H1 (cell line): ENCODE results near the gene GGT6. TPM values are rescaled to one million over a fixed set of nuclear protein-coding genes. Genes with fewer than 3 reads are reported as not detected.

Experiments
- CTCF ChIA-PET: fragments of 300-600 bp; sonication (Branson Sonifier 250); formaldehyde crosslinking; loops from one replicate; lab custom pipeline; 2021; ENCODE audit not compliant: partially characterized antibody; lab: Charles Lee
- POLR2A ChIA-PET: fragments of 300-600 bp; sonication (Branson Sonifier 250); formaldehyde crosslinking; loops from one replicate; lab custom pipeline; 2021; ENCODE audit warnings: inconsistent platforms; ENCODE audit not compliant: partially characterized antibody; lab: Charles Lee
- DNase-seq, 2 experiments: peaks; one replicate each; pipeline versions ENCODE4 v3.0.0 to v3.0.0-alpha.2; 2010 to 2022; ENCODE audit warnings: low spot score in 2 of 2, low read depth in 1 of 2, mixed read lengths in 1 of 2
- FAIRE-seq: peaks from 2 replicates; lab custom pipeline; 2011; peaks lifted over from hg19 to GRCh38; lab: Jason Lieb, UNC
- H2AFZ ChIP-seq: 2 replicates; pipeline ENCODE4 v1.8.1; 2012; ENCODE audit warnings: low read length, inconsistent platforms
- H2AK5ac ChIP-seq: 2 replicates; pipeline ENCODE4 v1.6.1; 2013; ENCODE audit warnings: low read depth, low read length
- H2BK120ac ChIP-seq: replicated peaks from 2 replicates; pipeline ENCODE3; 2013; ENCODE audit warnings: low read depth, low read length, inconsistent platforms
- H2BK12ac ChIP-seq: 2 replicates; pipeline ENCODE4 v1.6.1; 2013; ENCODE audit warnings: low read depth, low read length
- H2BK15ac ChIP-seq: 2 replicates; pipeline ENCODE4 v1.6.1; 2013; ENCODE audit warnings: low read length
- H2BK20ac ChIP-seq: 2 replicates; pipeline ENCODE4 v1.6.1; 2013; ENCODE audit warnings: low read length
- H2BK5ac ChIP-seq: 2 replicates; pipeline ENCODE4 v1.6.1; 2013; ENCODE audit warnings: low read depth, low read length
- H3K14ac ChIP-seq: 2 replicates; pipeline ENCODE4 v1.6.1; 2013; ENCODE audit warnings: inconsistent platforms; ENCODE audit not compliant: insufficient read length
- H3K18ac ChIP-seq: 2 replicates; pipeline ENCODE4 v1.6.1; 2013; ENCODE audit warnings: low read length; ENCODE audit errors: extremely low read depth
- H3K23ac ChIP-seq: 2 replicates; pipeline ENCODE4 v1.6.1; 2013; ENCODE audit warnings: inconsistent platforms; ENCODE audit not compliant: insufficient read length
- H3K23me2 ChIP-seq: 2 replicates; pipeline ENCODE4 v1.6.1; 2013; ENCODE audit warnings: low read depth, low read length
- H3K27ac ChIP-seq: 2 replicates; pipeline ENCODE4 v1.6.1; 2011; ENCODE audit warnings: low read depth, low read length, inconsistent platforms
- H3K27me3 ChIP-seq, 4 experiments: replicated peaks in 1 of 4; 1 replicate in 1 of 4; 2 replicates in 3 of 4; pipeline versions ENCODE4 v1.6.1 to v1.8.1; 2011 to 2013; ENCODE audit warnings: low read length in 3 of 4, mild to moderate bottlenecking in 3 of 4, inconsistent platforms in 2 of 4, mixed read lengths in 2 of 4, moderate library complexity in 1 of 4; ENCODE audit not compliant: control insufficient read depth in 3 of 4, insufficient read depth in 3 of 4; ENCODE audit errors: extremely low read depth in 1 of 4
- H3K36me3 ChIP-seq, 4 experiments: 2 replicates each; pipeline versions ENCODE4 v1.6.1 to v1.8.1; 2011 to 2013; ENCODE audit warnings: mild to moderate bottlenecking in 4 of 4, low read length in 3 of 4, moderate library complexity in 2 of 4, control low read depth in 1 of 4, inconsistent platforms in 1 of 4; ENCODE audit not compliant: insufficient read depth in 4 of 4, control insufficient read depth in 2 of 4
- H3K4ac ChIP-seq: replicated peaks from 2 replicates; pipeline ENCODE3; 2013; ENCODE audit warnings: low read length, low read depth, mixed read lengths, inconsistent platforms; ENCODE audit not compliant: insufficient read length
- H3K4me1 ChIP-seq, 4 experiments: replicated peaks in 1 of 4; 1 replicate in 1 of 4; 2 replicates in 3 of 4; pipeline versions ENCODE4 v1.6.1 to v1.8.1; 2011 to 2013; ENCODE audit warnings: low read length in 3 of 4, inconsistent platforms in 2 of 4, mixed read lengths in 1 of 4; ENCODE audit not compliant: insufficient read depth in 4 of 4, control insufficient read depth in 3 of 4
- H3K4me2 ChIP-seq, 2 experiments: 2 replicates each; pipeline versions ENCODE4 v1.6.1 to v1.8.1; 2011 to 2013; ENCODE audit warnings: low read depth in 2 of 2, low read length in 2 of 2, control low read depth in 1 of 2, inconsistent platforms in 1 of 2, mild to moderate bottlenecking in 1 of 2; ENCODE audit not compliant: insufficient read depth in 1 of 2
- H3K4me3 ChIP-seq, 4 experiments: fragments of 200-600, 300-600 bp in 1 of 4; sonication (generic), shearing (Covaris generic), sonication (Bioruptor Twin) in 1 of 4; 2 replicates each; pipeline versions ENCODE4 v1.5.1 to v1.8.1; 2011 to 2016; ENCODE audit warnings: low read length in 4 of 4, low read depth in 3 of 4, control low read depth in 2 of 4, inconsistent platforms in 2 of 4, mild to moderate bottlenecking in 2 of 4, mixed read lengths in 1 of 4, moderate library complexity in 1 of 4; ENCODE audit not compliant: insufficient read depth in 2 of 4; ENCODE audit errors: extremely low read depth in 1 of 4
- H3K56ac ChIP-seq: replicated peaks from 2 replicates; pipeline ENCODE3; 2013; ENCODE audit warnings: low read depth, mild to moderate bottlenecking, mixed read lengths, low read length, inconsistent platforms; ENCODE audit not compliant: insufficient read length
- H3K79me1 ChIP-seq: 2 replicates; pipeline ENCODE4 v1.6.1; 2013; ENCODE audit warnings: low read depth, low read length, control low read depth
- H3K79me2 ChIP-seq, 2 experiments: 2 replicates each; pipeline versions ENCODE4 v1.6.1 to v1.8.1; 2012 to 2013; ENCODE audit warnings: low read length in 2 of 2, mild to moderate bottlenecking in 2 of 2, inconsistent platforms in 1 of 2; ENCODE audit not compliant: insufficient read depth in 2 of 2, control insufficient read depth in 1 of 2
- H3K9ac ChIP-seq, 4 experiments: replicated peaks in 1 of 4; 1 replicate in 1 of 4; 2 replicates in 3 of 4; pipeline versions ENCODE4 v1.6.1 to v1.8.1; 2011 to 2013; ENCODE audit warnings: low read depth in 3 of 4, low read length in 3 of 4, control low read depth in 2 of 4, mild to moderate bottlenecking in 2 of 4, moderate library complexity in 2 of 4, inconsistent platforms in 1 of 4; ENCODE audit errors: extremely low read depth in 1 of 4
- H3K9me3 ChIP-seq, 2 experiments: 2 replicates each; pipeline versions ENCODE4 v1.6.1 to v1.8.1; 2012 to 2013; ENCODE audit warnings: mild to moderate bottlenecking in 2 of 2, moderate library complexity in 2 of 2, control low read depth in 1 of 2, inconsistent platforms in 1 of 2, low read depth in 1 of 2, low read length in 1 of 2, mixed read lengths in 1 of 2; ENCODE audit not compliant: insufficient read depth in 2 of 2
- H4K20me1 ChIP-seq, 2 experiments: replicated peaks in 1 of 2; 2 replicates each; pipeline versions ENCODE3 to v1.8.1; 2011 to 2013; ENCODE audit warnings: inconsistent platforms in 2 of 2, low read length in 2 of 2, mild to moderate bottlenecking in 1 of 2; ENCODE audit not compliant: insufficient read depth in 2 of 2, control insufficient read depth in 1 of 2
- H4K5ac ChIP-seq: 2 replicates; pipeline ENCODE4 v1.6.1; 2013; ENCODE audit warnings: low read length, low read depth, mixed read lengths, inconsistent platforms; ENCODE audit not compliant: insufficient read length
- H4K8ac ChIP-seq: 2 replicates; pipeline ENCODE4 v1.8.0; 2013; ENCODE audit warnings: mild to moderate bottlenecking, moderate library complexity, low read length, inconsistent platforms; ENCODE audit not compliant: insufficient read depth; ENCODE audit errors: extremely low read depth
- H4K91ac ChIP-seq: replicated peaks from 2 replicates; pipeline ENCODE3; 2013; ENCODE audit warnings: low read length, mixed read lengths, inconsistent platforms; ENCODE audit not compliant: insufficient read length
- POLR2AphosphoS5 ChIP-seq: IDR thresholded peaks from 2 replicates; pipeline ENCODE4 v1.6.1; 2011; ENCODE audit warnings: low read depth, low read length
- RBBP5 ChIP-seq: IDR thresholded peaks from 2 replicates; pipeline ENCODE4 v1.7.1; 2012; ENCODE audit warnings: low read depth, mild to moderate bottlenecking, inconsistent platforms, low read length, moderate library complexity, borderline replicate concordance
- SP4 ChIP-seq: IDR thresholded peaks from 2 replicates; pipeline ENCODE4 v1.6.1; 2012; ENCODE audit warnings: low read length, inconsistent platforms
- TEAD4 ChIP-seq: IDR thresholded peaks from 2 replicates; pipeline ENCODE4 v1.6.1; 2012; ENCODE audit warnings: low read depth, low read length, inconsistent platforms, mixed read lengths
- WGBS, 2 experiments: shearing (Covaris generic) in 1 of 2; methylation state at CpG; one replicate each; pipeline versions ENCODE4 v1.1.6 to v1.1.7; 2013 to 2015; ENCODE audit warnings: low lambda C conversion rate in 2 of 2, mixed read lengths in 2 of 2, inconsistent platforms in 1 of 2, low coverage in 1 of 2, missing lambda C conversion rate in 1 of 2; ENCODE audit not compliant: insufficient replicate concordance in 2 of 2, insufficient coverage in 1 of 2, insufficient read length in 1 of 2; ENCODE audit errors: extremely low coverage in 1 of 2, missing lambda C conversion rate in 1 of 2; 5-methylcytosine and 5-hydroxymethylcytosine counted together
- polyA plus RNA-seq, 7 experiments: library from polyadenylated mRNA; depleted of rRNA in 3 of 7; stranded (reverse) in 5 of 7; unstranded in 2 of 7; fragments of >200 nt in 5 of 7; fragments of 200-250 nt in 2 of 7; gene quantifications; 1 replicate in 5 of 7; 2 replicates in 1 of 7; 4 replicates in 1 of 7; pipeline versions ENCODE4 v1.2.1 to v1.2.3, GENCODE V29; 2011 to 2013; ENCODE audit warnings: missing spikeins in 2 of 7, mixed read lengths in 2 of 7
- total RNA-seq: library from RNA; stranded (reverse); fragmentation: NEBNext Ultra II Directional; extraction: Animal tissue kit (Norgen Biotek cat#: 25700); gene quantifications from 2 replicates; pipeline ENCODE4 v1.2.1, GENCODE V29; 2021

The GGT6 gene
- total and polyA plus RNA-seq, 2 of the 8 experiments (the other 6 are each of a cell fraction or from before 2014, with no cell fraction given), result 0.18 TPM; not detected in 1

- peaks cover 0 to 29% (median 16%) of the 10 kb centered on the region in 4 experiments; a peak in 6 of 7 replicates for H3K4me1 ChIP-seq
Observed at GRCh38 chr17:4535667-4536258, 24.6 kb downstream of the GGT6 start.

More at GRCh38 chr17:4535667-4536258, 24.6 kb downstream of the GGT6 start:
- WGBS, 2 experiments, result 38% methylated on average over 13 of the region's 19 CpGs; no CpG with 5 or more reads in 1 of the 2 experiments
- no peak overlapping the region for H2BK20ac ChIP-seq
- DNase-seq, result no peak
- peaks cover 0 to 21% (median 15%) of the 10 kb centered on the region in 4 experiments; a peak in 5 of 8 replicates for H3K36me3 ChIP-seq
- FAIRE-seq, result no peak
- H2BK120ac ChIP-seq, result no peak overlapping the region
- H3K4ac ChIP-seq, result peak overlapping the region; percentile 14
- H2AFZ ChIP-seq, result no peak overlapping the region
- H2AK5ac ChIP-seq, result no peak overlapping the region
- ChIA-PET CTCF (interaction anchor here (1.0 to 3.0 kb wide), 3 partner anchors 8 to 62 kb away, joined by 3 to 12 read pairs (median 4); partner anchors contain the start of gene SPNS2), POLR2A (interaction anchor here (0.7 to 37.1 kb wide), 9 partner anchors 6 to 131 kb away, joined by 3 to 546 read pairs (median 4); partner anchors contain the start of genes GGT6 and MYBBP1A)
- H3K27me3 ChIP-seq, result peaks cover 0 to 34% (median 18%) of the 10 kb centered on the region in 4 experiments; a peak in 4 of 7 replicates
- H3K4me3 ChIP-seq, result peak overlapping the region in 3 of 4 experiments; percentile 10 to 55 (median 18); a peak in 4 of 8 replicates
- no peak overlapping the region for H3K27ac ChIP-seq
- H4K20me1 ChIP-seq, result peaks cover 11 to 16% of the 10 kb centered on the region in 2 experiments
- H3K56ac ChIP-seq, result no peak overlapping the region
- H4K8ac ChIP-seq, result peak overlapping the region; percentile 31; the same call in 1 of the 2 replicates
- no peaks in the 10 kb centered on the region for H3K9me3 ChIP-seq
- no peak overlapping the region for H4K91ac ChIP-seq
- H3K23ac ChIP-seq, result no peak overlapping the region
- H3K79me1 ChIP-seq, result no peaks in the 10 kb centered on the region
- TF ChIP-seq RBBP5 (0 out of 2 replicates have a peak, but pooled peaks have one; percentile 4), SP4 (no peak), TEAD4 (no peak), POLR2AphosphoS5 (0 out of 2 replicates have a peak, but pooled peaks have one; percentile 30)
- TF ChIP-seq, all 59 proteins: peak for 2
- Histone ChIP-seq H4K5ac (no peak overlapping the region), H3K18ac (peak overlapping the region; percentile 92), H3K9ac (no peak overlapping the region; a peak in 1 of 7 replicates), H2BK15ac (no peak overlapping the region), H2BK12ac (no peak overlapping the region), H3K79me2 (no peaks in the 10 kb centered on the region), H3K14ac (no peak overlapping the region), H3K4me2 (peak overlapping the region; percentile 61 to 79), H2BK5ac (no peak overlapping the region; the same call in 1 of the 2 replicates), H3K23me2 (peaks cover 4% of the 10 kb centered on the region; the same call in 1 of the 2 replicates)
